ENCODE data around the gene SIPA1L3.
"Not testable (repeated sequence)": the region's sequence is repeated elsewhere in the genome, so short reads cannot be mapped to it uniquely, and the experiment has no call there.

Gene SIPA1L3, protein sequence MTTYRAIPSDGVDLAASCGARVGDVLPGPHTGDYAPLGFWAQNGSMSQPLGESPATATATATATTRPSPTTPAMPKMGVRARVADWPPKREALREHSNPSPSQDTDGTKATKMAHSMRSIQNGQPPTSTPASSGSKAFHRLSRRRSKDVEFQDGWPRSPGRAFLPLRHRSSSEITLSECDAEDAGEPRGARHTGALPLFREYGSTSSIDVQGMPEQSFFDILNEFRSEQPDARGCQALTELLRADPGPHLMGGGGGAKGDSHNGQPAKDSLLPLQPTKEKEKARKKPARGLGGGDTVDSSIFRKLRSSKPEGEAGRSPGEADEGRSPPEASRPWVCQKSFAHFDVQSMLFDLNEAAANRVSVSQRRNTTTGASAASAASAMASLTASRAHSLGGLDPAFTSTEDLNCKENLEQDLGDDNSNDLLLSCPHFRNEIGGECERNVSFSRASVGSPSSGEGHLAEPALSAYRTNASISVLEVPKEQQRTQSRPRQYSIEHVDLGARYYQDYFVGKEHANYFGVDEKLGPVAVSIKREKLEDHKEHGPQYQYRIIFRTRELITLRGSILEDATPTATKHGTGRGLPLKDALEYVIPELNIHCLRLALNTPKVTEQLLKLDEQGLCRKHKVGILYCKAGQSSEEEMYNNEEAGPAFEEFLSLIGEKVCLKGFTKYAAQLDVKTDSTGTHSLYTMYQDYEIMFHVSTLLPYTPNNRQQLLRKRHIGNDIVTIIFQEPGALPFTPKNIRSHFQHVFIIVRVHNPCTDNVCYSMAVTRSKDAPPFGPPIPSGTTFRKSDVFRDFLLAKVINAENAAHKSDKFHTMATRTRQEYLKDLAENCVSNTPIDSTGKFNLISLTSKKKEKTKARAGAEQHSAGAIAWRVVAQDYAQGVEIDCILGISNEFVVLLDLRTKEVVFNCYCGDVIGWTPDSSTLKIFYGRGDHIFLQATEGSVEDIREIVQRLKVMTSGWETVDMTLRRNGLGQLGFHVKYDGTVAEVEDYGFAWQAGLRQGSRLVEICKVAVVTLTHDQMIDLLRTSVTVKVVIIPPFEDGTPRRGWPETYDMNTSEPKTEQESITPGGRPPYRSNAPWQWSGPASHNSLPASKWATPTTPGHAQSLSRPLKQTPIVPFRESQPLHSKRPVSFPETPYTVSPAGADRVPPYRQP (N-terminal part only)

DNA sequence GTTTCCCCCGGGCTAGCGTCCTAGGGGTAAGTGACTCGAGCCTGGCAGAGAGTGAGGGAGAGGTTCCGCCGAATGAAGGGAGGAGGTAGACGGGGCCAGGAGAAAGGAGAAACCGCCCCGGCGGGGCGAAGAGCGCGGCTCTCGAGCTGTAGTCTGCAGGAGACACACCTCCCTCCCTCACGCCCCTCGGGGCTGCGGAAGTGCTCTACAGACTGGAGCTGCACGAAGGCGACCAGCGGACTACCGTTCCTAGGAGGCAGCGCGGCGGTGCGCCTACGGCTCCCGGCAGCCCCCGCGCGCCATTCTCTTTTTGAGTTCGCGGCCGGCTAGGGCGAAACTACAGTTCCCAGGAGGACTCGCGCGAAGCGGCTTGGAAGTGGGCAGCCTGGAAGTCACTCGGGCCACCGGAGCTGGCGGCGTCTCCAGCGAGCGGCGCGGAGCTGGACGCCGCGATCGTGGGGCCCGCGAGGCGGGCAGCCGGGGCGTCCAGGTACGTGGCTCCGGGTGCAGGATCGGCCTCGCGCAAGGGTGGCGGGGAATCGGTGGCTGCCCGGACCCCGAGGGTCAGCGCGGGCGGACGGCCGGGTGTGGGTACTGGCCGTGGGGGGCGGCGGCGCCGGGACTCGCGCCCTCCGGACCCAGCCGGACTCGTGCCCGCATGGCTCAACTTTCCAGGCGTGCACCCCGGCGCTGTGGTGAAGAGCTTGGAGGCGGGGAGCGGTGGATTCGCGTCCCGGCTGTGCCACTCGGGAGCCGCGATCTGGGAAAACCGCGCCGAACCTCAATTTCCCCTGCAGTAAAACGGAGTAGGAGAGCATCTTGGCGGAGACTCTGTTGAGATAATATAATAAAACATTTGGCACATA is at the start of gene SIPA1L3:
Gene SIPA1L3 (plus strand): TSS at position 340 of the 866 bp plus-strand sequence. CDS start 174,358 bp downstream, outside the sequence.
- DNase-seq (ENCODE audit: low read depth in 2 of 2), result peak; percentile 81 to 85

GRCh38 chr19:37864501-37864900 is 42.5 kb upstream of the SIPA1L3 start:
- DNase-seq (ENCODE audit: low read depth in 2 of 2), result no peak

GRCh38 chr19:37865930-37866329 is 41.1 kb upstream of the SIPA1L3 start:
- DNase-seq (ENCODE audit: low read depth in 2 of 2), result not testable (repeated sequence)

DNA sequence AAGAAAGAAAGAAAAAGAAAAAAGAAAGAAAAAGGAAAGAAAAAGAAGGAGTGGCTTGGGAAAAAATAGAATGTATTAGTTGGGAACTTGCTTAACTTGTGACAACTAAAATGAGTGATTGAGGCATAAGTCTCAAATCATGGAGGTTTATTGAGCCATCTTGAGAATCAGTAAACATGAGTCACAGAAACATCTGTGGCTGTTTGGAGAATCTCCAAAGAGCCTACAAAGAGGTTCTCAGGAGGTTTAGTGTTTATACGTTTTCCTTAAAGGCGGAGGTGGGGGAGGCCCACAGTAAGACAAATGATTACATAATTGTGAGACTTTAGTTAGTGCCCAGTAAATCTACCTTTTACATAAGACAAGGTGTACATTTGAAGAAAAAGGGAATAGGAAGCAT is 39.2 kb upstream of the SIPA1L3 start:
- no peak for DNase-seq (ENCODE audit: low read depth in 2 of 2)

- DNase-seq (ENCODE audit: low read depth in 2 of 2), result no peak
Measured at GRCh38 chr19:37869766-37870340, 37.2 kb upstream of the SIPA1L3 start.

GRCh38 chr19:37872383-37872782 is 34.6 kb upstream of the SIPA1L3 start:
- no peak for DNase-seq (ENCODE audit: low read depth in 2 of 2)

- DNase-seq (ENCODE audit: low read depth in 2 of 2), result no peak
Measured at GRCh38 chr19:37874784-37875183, 32.2 kb upstream of the SIPA1L3 start.

DNA sequence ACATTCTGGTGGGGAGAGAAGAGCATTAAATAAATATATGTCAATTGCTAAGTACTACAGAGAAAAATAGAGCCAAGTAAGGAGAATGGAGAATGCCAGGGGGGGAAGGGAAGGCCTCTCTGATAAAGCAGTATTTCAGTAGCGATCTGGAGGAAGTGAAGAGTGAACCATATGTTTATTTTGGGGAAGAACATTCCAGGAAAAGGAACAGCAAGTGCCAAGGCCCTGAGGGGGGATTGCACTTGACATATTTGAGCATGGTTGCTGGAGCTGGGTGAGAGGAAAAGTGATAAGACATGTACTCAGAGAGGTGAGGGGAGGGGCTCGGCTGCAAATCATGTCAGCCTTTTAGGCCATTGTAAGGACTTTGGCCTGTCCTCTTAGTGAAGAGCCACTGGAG is 31.0 kb upstream of the SIPA1L3 start:
- no peak for DNase-seq (ENCODE audit: low read depth in 2 of 2)

DNA sequence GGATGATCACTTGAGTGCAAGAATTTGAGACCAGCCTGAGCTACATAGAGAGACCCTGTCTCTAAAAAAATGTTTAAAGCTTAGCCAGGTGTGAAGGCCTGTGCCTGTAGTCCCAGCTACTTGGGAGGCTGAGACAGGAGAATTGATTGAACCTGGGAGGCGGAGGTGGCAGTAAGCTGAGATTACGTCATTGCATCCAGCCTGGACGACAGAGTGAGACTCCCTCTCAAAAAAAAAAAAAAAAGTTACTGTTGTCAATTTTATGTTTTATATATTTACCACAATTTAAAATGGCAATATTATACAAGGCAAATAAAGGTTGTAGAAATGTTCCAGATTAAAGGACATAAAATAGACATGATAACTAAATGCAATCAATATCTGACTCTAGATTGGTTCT is 29.9 kb upstream of the SIPA1L3 start:
- DNase-seq (ENCODE audit: low read depth in 2 of 2), result no peak

GRCh38 chr19:37885392-37885791 is 21.6 kb upstream of the SIPA1L3 start:
- DNase-seq (ENCODE audit: low read depth in 2 of 2), result no peak

DNA sequence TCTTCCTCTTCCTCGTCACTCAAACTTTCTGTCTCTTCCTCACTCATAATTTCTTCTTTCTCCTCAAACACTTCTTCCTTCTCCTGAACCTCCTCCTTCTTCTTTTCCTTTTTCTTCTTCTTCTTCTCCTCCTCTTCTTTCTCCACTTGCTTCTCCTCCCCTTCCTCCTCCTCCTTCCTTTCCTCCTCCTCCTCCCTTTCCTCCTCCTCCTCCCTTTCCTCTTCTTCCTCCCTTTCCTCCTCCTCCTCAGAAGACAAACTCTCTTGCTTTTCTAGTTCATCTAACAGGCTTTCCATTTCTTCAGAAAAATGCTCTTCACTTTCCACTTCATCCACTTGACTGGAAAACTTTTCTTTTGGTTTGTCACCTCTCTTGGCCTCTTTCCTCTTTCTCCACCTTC is 20.4 kb upstream of the SIPA1L3 start:
- no peak for DNase-seq (ENCODE audit: low read depth in 2 of 2)

- no peak for DNase-seq (ENCODE audit: low read depth in 2 of 2)
Measured at GRCh38 chr19:37893845-37894575, 13.0 kb upstream of the SIPA1L3 start.

- DNase-seq (ENCODE audit: low read depth in 2 of 2), result no peak
Measured at GRCh38 chr19:37896180-37896579, 10.8 kb upstream of the SIPA1L3 start.

GRCh38 chr19:37899453-37899852 is 7.6 kb upstream of the SIPA1L3 start:
- DNase-seq (ENCODE audit: low read depth in 2 of 2), result no peak

DNA sequence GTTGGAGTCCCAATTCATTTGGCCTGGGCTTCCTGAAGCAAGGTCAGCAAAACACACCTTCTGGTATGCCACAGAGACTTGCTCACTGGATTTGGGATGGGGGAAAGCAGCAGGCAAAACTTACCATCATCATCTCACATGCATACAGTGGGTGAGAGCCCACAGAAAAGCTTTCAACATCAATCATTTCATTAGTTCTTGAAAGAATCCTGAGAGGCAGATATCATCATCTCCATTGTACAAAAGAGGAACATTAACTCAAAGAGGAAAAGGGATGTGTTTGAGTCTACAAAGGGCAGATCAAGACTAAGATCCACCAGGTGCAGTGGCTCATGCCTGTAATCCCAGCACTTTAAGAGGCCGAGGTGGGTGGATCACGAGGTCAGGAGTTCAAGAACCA is 7.0 kb upstream of the SIPA1L3 start:
- no peak for DNase-seq (ENCODE audit: low read depth in 2 of 2)

DNA sequence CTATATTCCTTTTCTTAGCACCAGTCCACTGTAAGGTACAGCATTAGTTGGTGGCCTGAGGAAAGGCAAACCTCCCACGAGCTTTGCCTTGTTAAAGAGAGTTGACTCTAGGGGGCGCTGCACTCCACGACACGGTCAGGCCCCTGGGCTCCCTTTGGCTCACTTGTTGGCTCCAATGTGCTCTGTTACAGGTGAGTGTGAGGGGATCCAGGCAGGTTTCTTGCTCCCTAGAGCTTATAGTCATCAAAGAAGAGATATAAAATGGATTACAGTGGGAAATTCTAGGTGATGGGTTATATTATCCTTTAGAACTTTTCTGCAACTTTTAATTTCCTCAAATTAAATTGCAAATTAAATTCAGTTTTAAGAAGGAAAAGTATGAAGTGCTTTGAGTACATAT is 4.3 kb upstream of the SIPA1L3 start:
- DNase-seq (ENCODE audit: low read depth in 2 of 2), result peak; percentile 55 to 69

GRCh38 chr19:37903096-37903495 is 3.9 kb upstream of the SIPA1L3 start:
- no peak for DNase-seq (ENCODE audit: low read depth in 2 of 2)

- no peak for DNase-seq (ENCODE audit: low read depth in 2 of 2)
Measured at GRCh38 chr19:37905946-37906868, 801 bp upstream of the SIPA1L3 start, which contains the start of gene WDR87. WDR87 (minus strand) TSS chr19:37906594; CDS start chr19:37898239, 8,355 bp downstream.
